K562 (cell line): ENCODE results near the gene MYO16. TPM values are rescaled to one million over a fixed set of nuclear protein-coding genes. Genes with fewer than 3 reads are reported as not detected.

Experiments
- ATAC-seq: fragments of 200-7000 bp; cut with Tn5 transposase; 3 replicates; pipeline ENCODE4 v1.9.1; 2020; ENCODE audit warnings: moderate library complexity
- BruUV-seq: library from RNA; stranded (reverse); fragments of 400-500 nt; replicated peaks from 2 replicates; lab custom pipeline; 2021; lab: Mats Ljungman, UMichigan
- CTCF ChIA-PET: fragments of 300-600 bp; formaldehyde crosslinking; extraction: SDS; loops from one replicate; lab custom pipeline; 2021; ENCODE audit warnings: low intra/inter-chr PET ratio; lab: Yijun Ruan, JAX
- POLR2A ChIA-PET: fragments of 300-600, 350-650 bp; sonication (Branson Sonifier 250); formaldehyde crosslinking; extraction: SDS; loops from one replicate; lab custom pipeline; 2021; ENCODE audit warnings: antibody characterized with exemption, inconsistent platforms; lab: Yijun Ruan, JAX
- DNase-seq, 4 experiments: peaks; one replicate each; pipeline versions ENCODE4 v3.0.0 to v3.0.0-alpha.2; 2011 to 2018; ENCODE audit warnings: low spot score in 3 of 4, mixed read lengths in 3 of 4; ENCODE audit errors: extremely low read depth in 1 of 4
- FAIRE-seq: peaks from 2 replicates; lab custom pipeline; 2011; peaks lifted over from hg19 to GRCh38; lab: Jason Lieb, UNC
- H2AFZ ChIP-seq: 2 replicates; pipeline ENCODE4 v1.6.0; 2011; ENCODE audit warnings: low read depth, low read length, control low read depth, inconsistent platforms
- H3K27ac ChIP-seq: fragments of 200-600 bp; 3 replicates; pipeline ENCODE4 v1.8.0; 2011; ENCODE audit warnings: low read depth, mild to moderate bottlenecking, control low read depth, inconsistent platforms, low read length, moderate library complexity, mixed read lengths; ENCODE audit errors: extremely low read depth
- H3K27me3 ChIP-seq, 2 experiments: fragments of 300-600 bp in 1 of 2; 2 replicates in 1 of 2; 3 replicates in 1 of 2; pipeline versions ENCODE4 v1.6.0 to v1.8.0; 2011; ENCODE audit warnings: inconsistent platforms in 2 of 2, low read length in 2 of 2, mild to moderate bottlenecking in 1 of 2, mixed read lengths in 1 of 2, moderate library complexity in 1 of 2; ENCODE audit not compliant: control insufficient read depth in 2 of 2, insufficient read depth in 2 of 2
- H3K36me3 ChIP-seq: fragments of 300-600 bp; 3 replicates; pipeline ENCODE4 v1.8.0; 2011; ENCODE audit warnings: mild to moderate bottlenecking, low read length, inconsistent platforms; ENCODE audit not compliant: control insufficient read depth, insufficient read depth
- H3K4me1 ChIP-seq, 2 experiments: fragments of 200-600 bp in 1 of 2; replicated peaks in 1 of 2; 2 replicates in 1 of 2; 3 replicates in 1 of 2; pipeline versions ENCODE4 v1.5.1 to v1.8.0; 2011; ENCODE audit warnings: inconsistent platforms in 2 of 2, low read length in 2 of 2, mild to moderate bottlenecking in 1 of 2, mixed read lengths in 1 of 2, moderate library complexity in 1 of 2; ENCODE audit not compliant: control insufficient read depth in 2 of 2, insufficient read depth in 2 of 2
- H3K4me2 ChIP-seq: 2 replicates; pipeline ENCODE4 v1.6.1; 2011; ENCODE audit warnings: low read length, control low read depth, inconsistent platforms, mixed read lengths; ENCODE audit not compliant: insufficient read depth
- H3K4me3 ChIP-seq: fragments of 200-600 bp; sonication (generic), shearing (Covaris generic); 2 replicates; pipeline ENCODE4 v1.5.1; 2016; ENCODE audit warnings: control low read depth, inconsistent platforms
- H3K79me2 ChIP-seq: fragments of 200-600 bp; 3 replicates; pipeline ENCODE4 v1.8.0; 2011; ENCODE audit warnings: low read length, inconsistent platforms; ENCODE audit not compliant: control insufficient read depth, insufficient read depth
- H3K9ac ChIP-seq, 2 experiments: 2 replicates each; pipeline versions ENCODE4 v1.6.0 to v1.6.1; 2011; ENCODE audit warnings: low read depth in 2 of 2, low read length in 2 of 2, control low read depth in 1 of 2, inconsistent platforms in 1 of 2, mild to moderate bottlenecking in 1 of 2, mixed read lengths in 1 of 2; ENCODE audit not compliant: insufficient read depth in 1 of 2
- H3K9me1 ChIP-seq: one replicate; pipeline ENCODE4 v1.6.0; 2011; ENCODE audit warnings: inconsistent platforms, mild to moderate bottlenecking, low read length, moderate library complexity; ENCODE audit not compliant: control insufficient read depth, insufficient read depth
- H3K9me3 ChIP-seq: replicated peaks from 2 replicates; pipeline ENCODE4 v1.5.1; 2011; ENCODE audit warnings: low read depth, low read length, inconsistent platforms; ENCODE audit not compliant: control insufficient read depth, insufficient read depth
- H4K20me1 ChIP-seq: replicated peaks from 2 replicates; pipeline ENCODE4 v1.6.1; 2011; ENCODE audit warnings: low read length, inconsistent platforms, mixed read lengths; ENCODE audit not compliant: control insufficient read depth, insufficient read depth
- C11orf30 ChIP-seq: fragments of 450-650 bp; IDR thresholded peaks from 2 replicates; pipeline ENCODE4 v1.6.1; 2016; ENCODE audit warnings: low read depth, mild to moderate bottlenecking
- ZNF280A ChIP-seq: fragments of 450-650 bp; IDR thresholded peaks from 2 replicates; pipeline ENCODE4 v1.6.1; 2018; ENCODE audit warnings: mild to moderate bottlenecking, low read depth; ENCODE audit not compliant: partially characterized antibody
- ZNF316 ChIP-seq: fragments of 450-650 bp; IDR thresholded peaks from 2 replicates; pipeline ENCODE4 v1.6.1; 2016
- WGBS: fragments of 100-300 bp; shearing (Covaris generic); methylation state at CpG from one replicate; pipeline ENCODE4 v1.1.6; 2016; ENCODE audit warnings: low coverage, mixed read lengths; ENCODE audit not compliant: insufficient coverage; ENCODE audit errors: missing lambda C conversion rate; 5-methylcytosine and 5-hydroxymethylcytosine counted together
- in situ Hi-C: fragments of 300-500 bp; cut with MboI; formaldehyde crosslinking; loops from 4 replicates; pipeline ENCODE4 v1.15.0; 2018; ENCODE audit warnings: inconsistent platforms, mixed read lengths
- intact Hi-C: fragments of 100-400 bp; cut with micrococcal nuclease; formaldehyde crosslinking; loops from 2 replicates; pipeline ENCODE4 v1.14.2; 2022
- polyA plus RNA-seq, 8 experiments: library from polyadenylated mRNA; depleted of rRNA in 4 of 8; stranded (reverse) in 5 of 8; unstranded in 3 of 8; fragments of >200 nt; fragmentation: Nextera tagmentation in 2 of 8; fragmentation: Illumina TruSeq in 1 of 8; extraction: Ambion mirVana in 2 of 8; extraction: Trizol in 1 of 8; gene quantifications; 2 replicates each; pipeline versions ENCODE4 v1.2.1 to v1.2.3, GENCODE V29; 2011 to 2014; ENCODE audit warnings: inconsistent platforms in 1 of 8, missing spikeins in 1 of 8
- total RNA-seq, 7 experiments: library from RNA; depleted of rRNA in 6 of 7; stranded (reverse); fragments of >200 nt in 6 of 7; fragmentation: Illumina TruSeq in 2 of 7; extraction: Trizol in 2 of 7; gene quantifications; 2 replicates each; pipeline versions ENCODE4 v1.2.1 to v1.2.3, GENCODE V29; 2011 to 2021; ENCODE audit warnings: low replicate concordance in 1 of 7
- TF ChIP-seq, protein P1 (sequence below): fragments of 250-450 bp; sonication (Bioruptor Pico); IDR thresholded peaks from 2 replicates; pipeline ENCODE4 v1.8.0; 2021; ENCODE audit warnings: moderate library complexity, mild to moderate bottlenecking, inconsistent platforms
- TF ChIP-seq, protein P2 (sequence below), 3 experiments: fragments of 200-800 bp in 1 of 3; sonication (Bioruptor generic) in 1 of 3; sonication (generic) in 1 of 3; formaldehyde crosslinking in 1 of 3; IDR thresholded peaks; 2 replicates each; pipeline versions ENCODE4 v1.6.1 to v1.8.0; 2016 to 2022; ENCODE audit warnings: mild to moderate bottlenecking in 2 of 3, missing compliant biosample characterization in 2 of 3, missing genetic modification characterization in 2 of 3, missing genetic modification reagents in 1 of 3

The MYO16 gene
- total and polyA plus RNA-seq, 9 of the 15 experiments (the other 6 are each of a cell fraction or from before 2014, with no cell fraction given) = 4.3 to 45.7 (median 12.1) TPM

GRCh38 chr13:108795841-108796240 lies 166.4 kb downstream of the MYO16 start (continued):
- no peak for TF ChIP-seq ZNF280A
- TF ChIP-seq, protein P1, sequence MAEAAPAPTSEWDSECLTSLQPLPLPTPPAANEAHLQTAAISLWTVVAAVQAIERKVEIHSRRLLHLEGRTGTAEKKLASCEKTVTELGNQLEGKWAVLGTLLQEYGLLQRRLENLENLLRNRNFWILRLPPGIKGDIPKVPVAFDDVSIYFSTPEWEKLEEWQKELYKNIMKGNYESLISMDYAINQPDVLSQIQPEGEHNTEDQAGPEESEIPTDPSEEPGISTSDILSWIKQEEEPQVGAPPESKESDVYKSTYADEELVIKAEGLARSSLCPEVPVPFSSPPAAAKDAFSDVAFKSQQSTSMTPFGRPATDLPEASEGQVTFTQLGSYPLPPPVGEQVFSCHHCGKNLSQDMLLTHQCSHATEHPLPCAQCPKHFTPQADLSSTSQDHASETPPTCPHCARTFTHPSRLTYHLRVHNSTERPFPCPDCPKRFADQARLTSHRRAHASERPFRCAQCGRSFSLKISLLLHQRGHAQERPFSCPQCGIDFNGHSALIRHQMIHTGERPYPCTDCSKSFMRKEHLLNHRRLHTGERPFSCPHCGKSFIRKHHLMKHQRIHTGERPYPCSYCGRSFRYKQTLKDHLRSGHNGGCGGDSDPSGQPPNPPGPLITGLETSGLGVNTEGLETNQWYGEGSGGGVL (CRISPR knock-in tag) = no peak
- TF ChIP-seq, all 486 proteins: peak for 0

DNA sequence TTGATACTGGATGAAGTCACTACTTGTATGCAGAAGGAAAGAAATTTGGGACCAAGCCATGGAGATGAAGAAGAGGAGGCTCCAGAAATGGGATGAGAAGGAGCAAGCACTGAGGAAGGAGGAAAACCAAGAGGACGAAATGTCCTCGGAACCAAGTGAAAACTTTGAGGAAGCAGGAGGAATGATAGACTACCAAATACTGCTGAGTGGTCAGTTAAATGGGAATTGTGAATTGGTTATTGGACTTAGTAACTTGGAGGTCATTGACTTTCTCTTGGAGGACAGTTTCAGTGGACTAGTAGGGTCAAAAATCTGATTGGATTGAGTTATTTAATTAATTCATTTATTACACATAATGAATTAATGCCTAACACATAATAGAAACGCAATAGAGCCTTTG lies 167.9 kb downstream of the MYO16 start:
- Histone ChIP-seq H3K36me3 (peaks cover 2% of the 10 kb centered on the region; the same call in 2 of the 3 replicates), H3K27me3 (no peaks in the 10 kb centered on the region), H3K4me1 (no peaks in the 10 kb centered on the region), H3K9me1 (no peaks in the 10 kb centered on the region), H4K20me1 (no peaks in the 10 kb centered on the region), H3K9me3 (no peaks in the 10 kb centered on the region; the same call in 1 of the 2 replicates), H2AFZ (no peak overlapping the region), H3K27ac (no peak overlapping the region), H3K4me2 (no peak overlapping the region), H3K4me3 (no peak overlapping the region), H3K9ac (no peak overlapping the region), H3K79me2 (no peaks in the 10 kb centered on the region)
- ATAC-seq = no peak
- 29% methylated on average over 3 of the region's 3 CpGs for WGBS
- in situ Hi-C loops (no loop called here), intact Hi-C loops (no loop called here)
- CTCF ChIA-PET = no interaction called here
- no peak for FAIRE-seq
- POLR2A ChIA-PET = no interaction called here
- BruUV-seq = no TSS peak
- DNase-seq = no peak
- TF ChIP-seq, protein P2, sequence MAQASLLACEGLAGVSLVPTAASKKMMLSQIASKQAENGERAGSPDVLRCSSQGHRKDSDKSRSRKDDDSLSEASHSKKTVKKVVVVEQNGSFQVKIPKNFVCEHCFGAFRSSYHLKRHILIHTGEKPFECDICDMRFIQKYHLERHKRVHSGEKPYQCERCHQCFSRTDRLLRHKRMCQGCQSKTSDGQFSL (CRISPR knock-in tag; IDR thresholded peaks at IDR 0.05) = no peak
- TF ChIP-seq, protein P2 (tag; IDR thresholded peaks at IDR 0.05) = no peak
- TF ChIP-seq ZNF316 = peak; percentile 59
- TF ChIP-seq C11orf30 = peak; percentile 17; the same call in 1 of the 2 replicates
